Glomerular visceral epithelial cell (primary cell): Measurements from ENCODE around the gene PRDM5.
"Not testable (repeated sequence)": the region's sequence is repeated elsewhere in the genome, so short reads cannot be mapped to it uniquely, and the experiment has no call there.

Experiments used
- DNase-seq: peaks from one replicate; pipeline ENCODE4 v3.0.0-alpha.2; 2016; ENCODE audit errors: extremely low spot score

Gene PRDM5

DNA sequence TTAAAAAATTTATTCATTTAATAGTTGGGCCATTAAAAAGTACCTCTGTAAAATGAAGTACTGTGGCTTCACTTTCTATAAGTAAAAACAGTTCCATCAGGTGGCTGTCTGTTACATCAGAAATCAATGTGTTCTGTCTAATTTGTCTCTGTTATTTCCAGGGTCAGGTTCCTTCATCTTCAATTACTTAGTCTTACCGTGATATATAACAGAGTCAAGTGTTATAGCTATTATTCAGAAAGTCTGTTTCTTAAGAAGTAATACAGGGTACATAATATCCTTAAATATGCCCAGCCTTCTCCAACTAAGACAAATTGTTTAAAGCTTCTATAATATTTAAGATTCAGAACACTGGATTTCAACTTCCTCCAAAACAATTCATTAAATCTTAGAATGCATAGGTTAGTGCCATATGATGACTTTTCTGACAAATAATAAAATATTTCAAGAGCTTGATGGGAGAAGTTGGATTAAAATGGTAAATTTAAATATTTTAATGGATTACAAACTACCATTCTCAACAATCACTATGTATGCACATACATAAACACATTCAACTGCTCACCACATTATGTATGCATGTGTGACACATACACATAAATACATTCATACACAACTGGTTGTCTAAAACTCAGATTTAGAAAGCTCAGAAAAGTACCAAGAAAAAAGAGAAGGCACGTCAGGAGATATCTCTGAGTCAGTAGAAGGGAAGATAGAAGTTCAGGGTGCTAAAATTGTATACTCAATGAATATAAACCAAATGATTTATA is 268.5 kb downstream of the PRDM5 start:
- DNase-seq, result no peak

DNA sequence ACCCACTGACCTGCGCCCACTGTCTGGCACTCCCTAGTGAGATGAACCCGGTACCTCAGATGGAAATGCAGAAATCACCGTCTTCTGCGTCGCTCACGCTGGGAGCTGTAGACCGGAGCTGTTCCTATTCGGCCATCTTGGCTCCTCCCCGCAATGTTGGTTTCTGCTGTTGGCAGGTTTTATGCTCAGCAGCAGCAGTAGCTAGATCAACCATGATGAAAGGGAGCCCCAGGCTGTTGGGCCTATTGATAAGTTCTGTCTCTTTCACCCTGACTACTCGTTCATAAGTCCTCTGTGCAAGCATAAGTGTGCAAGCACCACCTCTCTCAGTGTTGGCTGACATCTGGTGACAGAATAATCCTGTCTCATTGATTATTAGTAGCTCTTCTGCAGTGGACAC is 274.2 kb downstream of the PRDM5 start:
- DNase-seq, result not testable (repeated sequence)
